ENCODE data around the gene CHERP.
"Not testable (repeated sequence)": the region's sequence is repeated elsewhere in the genome, so short reads cannot be mapped to it uniquely, and the experiment has no call there.

The CHERP gene

DNA sequence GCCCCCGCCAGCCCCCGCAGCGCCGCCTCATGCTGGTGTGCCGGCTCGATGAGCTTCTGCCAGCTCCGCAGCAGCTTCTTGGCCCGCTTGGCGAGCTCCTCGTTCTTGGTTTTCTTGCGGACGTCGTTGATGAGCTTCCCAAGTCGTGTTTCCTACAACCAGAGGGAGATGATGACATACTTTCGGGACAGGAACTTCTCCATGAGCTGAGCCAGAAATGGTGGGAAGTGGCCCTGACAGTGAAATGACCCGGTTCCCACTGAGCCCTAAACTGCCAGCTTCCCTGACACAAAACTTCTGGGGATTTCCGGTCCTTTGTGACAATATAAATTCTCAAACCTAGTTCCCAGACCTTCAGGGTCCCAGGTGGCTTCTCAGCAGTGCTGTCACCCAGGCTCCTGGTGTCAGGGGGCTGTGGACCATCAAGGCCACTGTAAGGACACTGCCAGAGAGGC is 35.3 kb upstream of the CHERP start:
- DNase-seq (ENCODE audit: low spot score): no peak

DNA sequence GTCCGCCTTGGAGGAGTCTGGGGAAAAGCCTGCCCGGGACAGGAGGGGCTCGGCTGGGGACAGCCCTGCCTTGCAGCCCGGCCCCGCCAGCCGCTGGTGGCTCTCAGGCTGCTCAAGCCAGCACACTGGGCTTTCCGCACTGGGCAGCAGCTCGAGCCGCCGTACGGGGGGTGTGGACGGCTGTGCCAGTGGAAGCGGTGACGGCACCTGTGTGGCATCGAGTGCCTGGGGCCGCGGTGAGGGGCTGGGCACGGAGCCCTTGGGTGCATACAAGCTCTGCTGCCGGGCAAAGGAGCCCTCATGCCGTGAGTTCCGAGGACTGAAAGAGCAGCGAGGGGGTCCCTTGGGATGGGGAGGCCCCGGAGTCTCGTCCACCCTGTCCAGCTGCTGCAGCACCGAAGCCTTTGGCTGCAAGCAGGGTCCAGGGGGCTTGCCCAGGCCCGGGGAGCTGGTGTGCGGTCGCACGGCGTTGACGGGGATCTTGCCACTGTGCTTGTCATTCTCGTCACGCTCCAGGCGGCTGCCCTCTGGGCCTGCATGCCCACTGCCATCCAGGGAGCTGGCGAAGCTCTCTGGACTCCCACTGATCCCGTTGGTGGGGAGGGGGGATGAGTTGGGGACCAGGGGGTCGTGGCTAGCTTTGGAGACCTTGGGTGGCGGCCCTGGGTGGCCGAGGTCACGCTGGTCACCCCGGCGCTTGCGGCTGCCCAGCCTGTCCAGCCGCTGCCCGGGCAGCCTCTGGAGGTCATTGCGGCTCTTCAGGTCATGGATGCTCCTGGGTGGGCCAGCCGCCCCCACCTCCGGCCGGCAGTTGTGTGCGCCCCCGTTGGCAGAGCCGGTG is 34.7 kb upstream of the CHERP start:
- no peak for DNase-seq (ENCODE audit: low spot score)

DNA sequence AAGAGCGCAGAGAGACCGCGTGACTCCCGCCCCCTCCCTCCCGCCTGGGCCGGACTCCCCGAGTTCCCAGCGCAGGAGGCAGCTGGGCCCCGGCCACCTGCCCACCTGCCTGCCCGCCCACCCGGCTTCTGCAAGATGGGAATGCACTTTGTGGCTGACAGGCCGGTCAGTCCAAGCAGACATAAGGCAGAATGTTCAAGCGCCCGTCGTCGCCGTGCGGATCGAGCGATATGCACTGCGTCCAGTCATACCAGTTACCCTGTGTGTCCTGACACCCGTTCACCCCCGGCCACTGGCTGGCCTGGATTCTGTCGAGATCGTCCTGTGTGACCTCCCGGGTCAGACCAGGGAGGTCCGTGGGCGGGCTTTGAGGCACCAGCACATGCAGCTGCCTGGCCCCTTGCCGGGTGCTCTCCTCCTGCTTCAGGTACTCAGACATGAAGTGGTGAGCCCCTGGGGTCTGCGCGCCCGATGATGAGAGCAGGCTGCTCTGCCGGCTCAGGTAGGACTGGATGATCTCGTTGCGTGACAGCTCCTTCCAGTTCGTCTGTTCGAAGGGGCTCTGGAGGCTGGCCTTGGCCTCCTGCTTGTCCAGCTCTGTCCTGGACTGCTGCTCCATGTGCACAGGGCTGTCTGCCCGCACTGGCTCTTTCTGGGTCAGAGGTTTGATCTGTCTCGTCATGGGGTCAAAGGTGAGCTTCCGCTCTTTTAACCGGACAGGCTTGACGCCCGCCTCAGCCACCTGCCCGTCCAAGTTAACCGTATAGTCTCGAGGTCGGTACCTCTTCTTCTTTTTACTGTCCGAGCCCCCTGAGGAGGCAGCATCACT is 33.8 kb upstream of the CHERP start:
- no peak for DNase-seq (ENCODE audit: low spot score)

DNA sequence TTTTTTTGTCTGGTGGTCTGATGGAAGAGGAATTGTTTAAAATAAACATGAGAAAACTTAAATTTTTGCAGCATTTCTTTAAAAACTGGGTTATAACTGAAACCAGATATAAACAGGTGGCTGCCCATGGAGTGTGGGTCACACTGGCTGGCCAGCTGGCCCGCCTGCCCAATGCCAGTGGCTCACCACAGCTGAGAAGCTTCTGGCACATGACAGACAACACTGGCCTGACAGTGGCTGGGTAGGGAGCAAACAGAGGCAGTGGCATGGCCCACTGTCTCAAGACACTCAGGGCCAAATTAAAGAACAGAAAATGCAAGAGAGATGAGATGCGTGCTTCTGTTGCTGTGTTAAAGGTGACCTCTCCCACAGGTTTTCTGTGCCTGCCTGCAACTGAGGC is 33.0 kb upstream of the CHERP start:
- DNase-seq (ENCODE audit: low spot score): no peak

GRCh38 chr19:16573925-16574324 is 31.7 kb upstream of the CHERP start:
- no peak for DNase-seq (ENCODE audit: low spot score)

- no peak for DNase-seq (ENCODE audit: low spot score)
These were observed 31.1 kb upstream of the CHERP start for GRCh38 chr19:16573296-16573695.

GRCh38 chr19:16572332-16573211 is 30.3 kb upstream of the CHERP start, which contains the start of gene SLC35E1:
SLC35E1 (minus strand) TSS chr19:16572415; CDS start chr19:16572364, 51 bp downstream.
- DNase-seq (ENCODE audit: low spot score): peak; percentile 96

DNA sequence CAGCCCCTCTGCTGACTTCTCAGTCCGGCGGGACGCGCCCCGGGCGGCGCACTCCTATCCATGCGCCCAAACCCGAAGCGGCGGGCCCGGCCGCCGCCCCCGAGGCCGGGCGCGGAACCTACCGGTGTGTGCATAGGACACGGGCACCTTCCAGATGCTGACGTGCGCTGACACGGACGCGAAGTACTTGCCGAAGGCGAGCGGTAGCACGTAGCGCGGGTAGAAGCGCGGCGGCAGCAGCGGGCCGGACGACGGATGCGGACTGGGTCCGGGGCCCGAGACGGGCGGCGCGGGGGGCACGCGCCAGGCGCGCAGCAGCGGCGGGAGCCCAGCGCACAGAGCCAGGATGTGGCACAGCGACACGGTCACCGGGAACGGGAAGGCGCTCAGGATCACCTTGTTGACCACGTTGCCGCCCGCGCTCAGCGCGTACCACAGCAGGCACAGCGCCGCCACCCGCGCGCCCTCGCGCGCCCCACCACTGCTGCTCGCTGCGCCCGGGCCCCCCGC is 29.6 kb upstream of the CHERP start:
- peak; percentile 52 for DNase-seq (ENCODE audit: low spot score)

GRCh38 chr19:16571283-16571682 is 29.0 kb upstream of the CHERP start:
- peak; percentile 62 for DNase-seq (ENCODE audit: low spot score)

DNA sequence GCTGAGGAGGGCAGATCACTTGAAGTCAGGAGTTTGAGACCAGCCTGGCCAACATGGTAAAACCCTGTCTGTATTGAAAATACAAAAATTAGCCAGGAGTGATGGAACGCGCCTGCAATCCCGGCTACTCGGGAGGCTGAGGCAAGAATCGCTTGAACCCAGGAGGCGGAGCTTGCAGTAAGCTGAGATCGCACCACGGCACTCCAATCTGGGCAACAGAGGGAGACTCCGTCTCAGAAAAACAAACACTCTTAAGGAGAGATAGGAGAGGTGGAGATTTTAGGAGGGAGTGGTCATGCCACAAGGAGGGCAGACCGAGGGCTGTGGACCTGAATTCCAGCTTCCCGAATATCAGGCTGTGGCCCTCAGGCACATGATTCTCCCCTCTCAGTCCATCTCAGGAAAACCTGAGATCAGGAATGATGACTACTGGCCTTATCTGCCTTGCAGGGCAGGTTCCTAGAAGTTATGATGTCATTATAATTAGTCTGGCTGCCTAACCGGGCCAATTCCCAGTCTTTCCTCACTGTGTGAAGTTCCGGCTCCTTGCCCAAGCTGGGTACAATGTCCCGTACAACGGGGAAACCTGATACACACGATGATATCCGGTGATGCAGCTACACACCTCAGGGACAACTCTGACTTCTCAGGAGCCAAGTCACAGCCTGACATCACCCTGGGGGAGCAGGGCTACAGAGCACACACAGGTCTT is 27.5 kb upstream of the CHERP start:
- no peak for DNase-seq (ENCODE audit: low spot score)

GRCh38 chr19:16566702-16567101 is 24.5 kb upstream of the CHERP start:
- no peak for DNase-seq (ENCODE audit: low spot score)

DNA sequence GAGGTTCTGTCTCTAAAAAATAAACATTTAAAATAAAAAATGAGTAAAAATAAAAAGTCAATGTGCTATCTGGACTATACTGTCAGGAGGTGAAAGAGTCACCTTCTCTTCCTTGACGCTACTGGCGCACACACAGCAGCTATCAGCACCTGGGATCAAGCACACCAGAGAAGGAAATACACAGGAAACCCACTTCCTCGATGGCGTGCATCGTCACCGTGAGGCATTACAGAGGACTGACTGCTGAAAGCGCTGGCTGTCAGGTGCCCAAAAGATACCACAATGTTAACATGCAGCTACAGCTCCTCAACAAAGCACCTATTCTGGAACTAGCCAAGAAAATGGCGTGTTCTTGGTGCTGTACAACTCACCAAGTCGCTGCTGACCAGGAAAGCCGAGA is 23.9 kb upstream of the CHERP start:
- no peak for DNase-seq (ENCODE audit: low spot score)

GRCh38 chr19:16564842-16565241 is 22.6 kb upstream of the CHERP start:
- no peak for DNase-seq (ENCODE audit: low spot score)

DNA sequence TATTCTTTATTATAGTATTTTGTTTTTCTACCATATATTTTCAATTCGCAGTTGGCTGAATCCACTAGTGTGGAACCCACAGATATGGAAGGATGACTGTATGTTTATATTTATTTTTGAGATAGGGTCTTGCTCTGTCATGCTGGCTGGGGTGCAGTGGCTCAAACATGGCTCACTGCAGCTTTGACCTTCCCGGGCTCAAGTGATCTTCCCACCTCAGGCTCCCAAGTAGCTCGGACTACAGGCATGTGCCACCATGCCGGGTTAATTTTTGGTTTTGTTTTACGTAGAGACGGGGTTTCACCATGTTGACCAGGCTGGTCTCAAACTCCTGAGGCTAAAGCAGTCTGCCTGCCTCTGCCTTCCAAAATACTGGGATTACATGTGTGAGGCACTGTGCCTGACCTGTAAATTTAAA is 20.4 kb upstream of the CHERP start:
- no peak for DNase-seq (ENCODE audit: low spot score)

- DNase-seq (ENCODE audit: low spot score): no peak
These were observed 19.1 kb upstream of the CHERP start for GRCh38 chr19:16561382-16561781.

- no peak for DNase-seq (ENCODE audit: low spot score)
These were observed 17.6 kb upstream of the CHERP start for GRCh38 chr19:16559780-16560276.

DNA sequence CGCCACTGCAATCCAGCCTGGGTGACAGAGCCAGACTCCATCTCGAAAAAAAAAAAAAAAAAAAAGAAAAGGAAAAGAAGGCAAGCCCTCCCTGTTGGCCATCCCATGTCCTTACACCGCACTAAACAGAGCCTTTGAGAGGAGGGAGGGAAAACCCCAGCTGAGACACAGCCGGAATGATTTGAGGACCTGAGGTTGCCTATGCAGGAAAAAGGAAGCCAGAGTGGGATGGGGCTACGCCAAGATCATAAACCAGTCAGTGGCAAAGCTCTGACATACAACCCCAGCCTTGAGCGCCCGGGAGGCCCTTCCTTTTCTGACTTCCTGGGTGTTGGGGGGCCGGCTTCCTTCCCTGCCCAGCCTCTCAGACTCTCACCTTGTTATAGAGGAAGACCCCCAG is 12.5 kb upstream of the CHERP start:
- DNase-seq (ENCODE audit: low spot score): no peak

DNA sequence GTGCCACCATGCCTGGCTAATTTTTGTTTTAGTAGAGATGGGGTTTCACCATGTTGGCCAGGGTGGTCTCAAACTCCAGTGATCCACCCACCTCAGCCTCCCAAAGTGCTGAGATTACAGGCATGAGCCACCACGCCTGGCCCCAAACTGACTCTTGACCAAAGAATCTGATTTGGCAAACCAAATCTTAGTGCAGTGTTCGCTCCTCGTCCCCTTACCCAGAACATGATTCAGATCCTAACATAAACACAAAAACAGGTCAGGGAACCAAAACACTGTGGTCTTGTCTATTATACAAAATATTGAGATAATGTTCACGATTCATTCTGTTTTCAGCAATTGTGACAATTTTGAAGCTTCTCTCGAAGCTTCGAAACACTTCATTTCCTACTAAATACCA is 9.7 kb upstream of the CHERP start:
- not testable (repeated sequence) for DNase-seq (ENCODE audit: low spot score)

GRCh38 chr19:16548956-16549355 is 6.7 kb upstream of the CHERP start:
- DNase-seq (ENCODE audit: low spot score): no peak

DNA sequence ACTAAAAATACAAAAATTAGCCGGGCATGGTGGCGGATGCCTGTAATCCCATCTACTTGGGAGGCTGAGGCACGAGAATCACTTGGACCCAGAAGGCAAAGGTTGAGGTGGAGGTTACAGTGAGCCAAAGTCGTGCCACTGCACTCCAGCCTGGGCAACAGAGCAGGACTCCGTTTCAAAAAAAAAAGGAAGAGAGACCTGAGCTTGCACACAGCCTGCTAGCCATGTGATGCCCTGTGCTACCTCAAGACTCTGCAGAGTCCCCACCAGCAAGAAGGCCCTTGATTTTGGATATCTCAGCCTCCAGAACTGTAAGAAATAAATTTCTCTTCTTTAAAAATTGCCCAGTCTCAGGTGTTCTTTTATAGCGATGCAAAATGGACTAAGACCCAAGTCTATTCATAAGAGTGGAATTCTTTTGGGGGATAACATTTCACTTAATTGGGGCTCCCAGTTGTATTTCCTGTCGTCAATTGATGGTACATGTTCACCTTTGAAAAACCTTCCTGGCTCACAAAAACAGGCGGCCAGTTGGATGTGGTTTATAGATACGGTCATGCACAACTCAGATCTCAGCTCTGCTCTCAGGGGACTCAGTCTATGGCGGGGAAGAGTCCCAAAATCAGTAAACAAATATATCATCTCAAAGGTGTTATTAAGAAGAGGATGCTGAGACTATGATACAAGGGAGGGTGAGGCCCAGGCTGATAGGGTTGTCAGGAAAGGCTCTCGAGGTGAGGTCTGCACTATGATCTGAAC is 2.4 kb upstream of the CHERP start:
- DNase-seq (ENCODE audit: low spot score): no peak
